Vagina (tissue), 2 donors: ENCODE results near the gene TMC1.
"Not testable (repeated sequence)": the region's sequence is repeated elsewhere in the genome, so short reads cannot be mapped to it uniquely, and the experiment has no call there.

Experiments used
- CTCF ChIP-seq, 3 experiments: fragments of 450-650 bp in 2 of 3; fragments of 200-600 bp in 1 of 3; sonication (generic) in 1 of 3; IDR thresholded peaks; one replicate each; pipeline ENCODE4 v1.5.1; 2017 to 2019; ENCODE audit warnings: antibody characterized with exemption in 3 of 3, mild to moderate bottlenecking in 2 of 3, moderate library complexity in 2 of 3
- POLR2AphosphoS5 ChIP-seq, 2 donors: sonication (generic); formaldehyde crosslinking; IDR thresholded peaks; one replicate each; pipeline ENCODE4 v1.9.0; 2017; ENCODE audit warnings: antibody characterized with exemption in 2 of 2, mild to moderate bottlenecking in 2 of 2, low read depth in 1 of 2; ENCODE audit not compliant: insufficient read depth in 1 of 2

GRCh38 chr9:72850209-72850608 is 328.8 kb downstream of the TMC1 start:
- TF ChIP-seq POLR2AphosphoS5 (IDR thresholded peaks at IDR 0.05; ENCODE audit: insufficient read depth in 1 of 2, low read depth in 1 of 2); CTCF (IDR thresholded peaks at IDR 0.05): not testable (repeated sequence)
